RCC 7860 (cell line): ENCODE results near the gene PRR20G.

Experiments
- DNase-seq: peaks from one replicate; pipeline ENCODE4 v3.0.0-alpha.2; 2015; ENCODE audit warnings: low spot score
- FAIRE-seq: peaks from 2 replicates; lab custom pipeline; 2012; peaks lifted over from hg19 to GRCh38; lab: Jason Lieb, UNC

Gene PRR20G

GRCh38 chr3:127264794-127265514, 22.9 kb downstream of the PRR20G start:
- DNase-seq (no peak), FAIRE-seq (no peak)

- no peak for FAIRE-seq
- DNase-seq: no peak
Observed at GRCh38 chr3:127264292-127264691, 23.6 kb downstream of the PRR20G start.

GRCh38 chr3:127263586-127264231, 24.1 kb downstream of the PRR20G start:
- DNase-seq (no peak), FAIRE-seq (no peak)

GRCh38 chr3:127263037-127263436, 24.8 kb downstream of the PRR20G start:
- FAIRE-seq: no peak
- DNase-seq: no peak

GRCh38 chr3:127262533-127262932, 25.3 kb downstream of the PRR20G start:
- DNase-seq (no peak), FAIRE-seq (no peak)

GRCh38 chr3:127261925-127262324, 25.9 kb downstream of the PRR20G start:
- no peak for FAIRE-seq
- no peak for DNase-seq

GRCh38 chr3:127260826-127261555, 26.9 kb downstream of the PRR20G start:
- FAIRE-seq (no peak), DNase-seq (no peak)

GRCh38 chr3:127260416-127260815, 27.4 kb downstream of the PRR20G start:
- FAIRE-seq (no peak), DNase-seq (no peak)

GRCh38 chr3:127259882-127260281, 28.0 kb downstream of the PRR20G start:
- FAIRE-seq: no peak

GRCh38 chr3:127258733-127259132, 29.1 kb downstream of the PRR20G start:
- FAIRE-seq: no peak
- DNase-seq: no peak

More at GRCh38 chr3:127259882-127260281, 28.0 kb downstream of the PRR20G start:
- no peak for DNase-seq

GRCh38 chr3:127257351-127257750, 30.5 kb downstream of the PRR20G start:
- no peak for FAIRE-seq
- no peak for DNase-seq

GRCh38 chr3:127256733-127257271, 31.0 kb downstream of the PRR20G start:
- FAIRE-seq: no peak

GRCh38 chr3:127256138-127256537, 31.7 kb downstream of the PRR20G start:
- FAIRE-seq (no peak), DNase-seq (no peak)

More at GRCh38 chr3:127256733-127257271, 31.0 kb downstream of the PRR20G start:
- no peak for DNase-seq

- no peak for FAIRE-seq
- DNase-seq: no peak
Observed at GRCh38 chr3:127255516-127255915, 32.3 kb downstream of the PRR20G start.

- no peak for FAIRE-seq
- no peak for DNase-seq
Observed at GRCh38 chr3:127254730-127255129, 33.1 kb downstream of the PRR20G start.

- FAIRE-seq (no peak), DNase-seq (no peak)
Observed at GRCh38 chr3:127254033-127254644, 33.7 kb downstream of the PRR20G start.

GRCh38 chr3:127253491-127253890, 34.4 kb downstream of the PRR20G start:
- no peak for DNase-seq
- no peak for FAIRE-seq

GRCh38 chr3:127252446-127252845, 35.4 kb downstream of the PRR20G start:
- DNase-seq: no peak
- no peak for FAIRE-seq

GRCh38 chr3:127250032-127250431, 37.8 kb downstream of the PRR20G start:
- FAIRE-seq (no peak), DNase-seq (no peak)

GRCh38 chr3:127247292-127247691, 40.6 kb downstream of the PRR20G start:
- DNase-seq (no peak), FAIRE-seq (no peak)

- DNase-seq (no peak), FAIRE-seq (no peak)
Observed at GRCh38 chr3:127238602-127239001, 49.2 kb downstream of the PRR20G start.
